HEK293 (cell line): ENCODE measurements around the gene FHIT.
"Not testable (repeated sequence)": the region's sequence is repeated elsewhere in the genome, so short reads cannot be mapped to it uniquely, and the experiment has no call there.

Experiments used
- CTCF ChIA-PET: fragments of 350-600 bp; formaldehyde crosslinking; extraction: SDS; loops from one replicate; lab custom pipeline; 2021; ENCODE audit warnings: antibody characterized with exemption; lab: Yijun Ruan, JAX
- POLR2A ChIA-PET: fragments of 300-600 bp; formaldehyde crosslinking; extraction: SDS; loops from one replicate; lab custom pipeline; 2020; ENCODE audit warnings: antibody characterized with exemption, inconsistent platforms; lab: Yijun Ruan, JAX
- H3K27ac ChIP-seq: fragments of 200-500 bp; sonication (Bioruptor generic); 2 replicates; pipeline ENCODE4 v1.5.1; 2014; ENCODE audit warnings: low read depth, low read length, control low read depth, inconsistent platforms; ENCODE audit errors: extremely low read depth
- H3K36me3 ChIP-seq, 2 experiments: fragments of 200-500 bp in 1 of 2; sonication (Bioruptor generic) in 1 of 2; 1 replicate in 1 of 2; 2 replicates in 1 of 2; pipeline ENCODE4 v1.5.1; 2014 to 2017; ENCODE audit warnings: inconsistent platforms in 2 of 2, low read length in 2 of 2; ENCODE audit not compliant: control insufficient read depth in 2 of 2, insufficient read depth in 1 of 2
- H3K4me1 ChIP-seq: fragments of 200-500 bp; sonication (Bioruptor generic); 2 replicates; pipeline ENCODE4 v1.5.1; 2014; ENCODE audit warnings: mild to moderate bottlenecking, low read length, inconsistent platforms; ENCODE audit not compliant: control insufficient read depth, insufficient read depth
- H3K4me3 ChIP-seq: 2 replicates; pipeline ENCODE4 v1.5.1; 2011; ENCODE audit warnings: low read depth, mild to moderate bottlenecking, control low read depth, low read length, moderate library complexity
- H3K9me3 ChIP-seq: fragments of 200-500 bp; sonication (Bioruptor generic); 2 replicates; pipeline ENCODE4 v1.5.1; 2014; ENCODE audit warnings: low read depth, low read length, inconsistent platforms; ENCODE audit not compliant: control insufficient read depth, insufficient read depth
- HOXC10 ChIP-seq: sonication (generic); formaldehyde crosslinking; IDR thresholded peaks from 2 replicates; pipeline ENCODE4 v1.8.1; 2023; ENCODE audit warnings: mild to moderate bottlenecking, missing genetic modification reagents
- KLF1 ChIP-seq: fragments of 450-650 bp; formaldehyde crosslinking; IDR thresholded peaks from 2 replicates; pipeline ENCODE4 v1.5.1; 2016; ENCODE audit warnings: missing biosample characterization, missing genetic modification characterization
- ZNF114 ChIP-seq: fragments of 450-650 bp; formaldehyde crosslinking; IDR thresholded peaks from 2 replicates; pipeline ENCODE4 v1.5.0; 2017; ENCODE audit warnings: missing biosample characterization, missing genetic modification characterization
- ZNF138 ChIP-seq: fragments of 450-650 bp; formaldehyde crosslinking; IDR thresholded peaks from 2 replicates; pipeline ENCODE4 v1.5.1; 2016; ENCODE audit warnings: missing biosample characterization, missing genetic modification characterization, borderline replicate concordance
- ZNF146 ChIP-seq: fragments of 450-650 bp; formaldehyde crosslinking; IDR thresholded peaks from 2 replicates; pipeline ENCODE4 v1.5.1; 2016; ENCODE audit warnings: missing biosample characterization, missing genetic modification characterization
- ZNF174 ChIP-seq: fragments of 450-650 bp; formaldehyde crosslinking; IDR thresholded peaks from 2 replicates; pipeline ENCODE4 v1.5.0; 2017; ENCODE audit warnings: missing biosample characterization, mild to moderate bottlenecking, missing genetic modification characterization
- ZNF19 ChIP-seq: fragments of 450-650 bp; formaldehyde crosslinking; IDR thresholded peaks from 2 replicates; pipeline ENCODE4; 2016; ENCODE audit warnings: missing biosample characterization, missing genetic modification characterization, low read depth
- ZNF2 ChIP-seq: fragments of 450-650 bp; formaldehyde crosslinking; IDR thresholded peaks from 2 replicates; pipeline ENCODE4 v1.5.1; 2016; ENCODE audit warnings: missing biosample characterization, missing genetic modification characterization
- ZNF391 ChIP-seq: fragments of 450-650 bp; formaldehyde crosslinking; IDR thresholded peaks from 2 replicates; pipeline ENCODE4 v1.5.1; 2016; ENCODE audit warnings: low read depth, missing biosample characterization, missing genetic modification characterization, borderline replicate concordance
- ZNF629 ChIP-seq: fragments of 450-650 bp; formaldehyde crosslinking; IDR thresholded peaks from 2 replicates; pipeline ENCODE4 v1.5.1; 2017; ENCODE audit warnings: missing biosample characterization, missing genetic modification characterization
- ZNF664 ChIP-seq: fragments of 450-650 bp; formaldehyde crosslinking; IDR thresholded peaks from 2 replicates; pipeline ENCODE4 v1.5.1; 2016; ENCODE audit warnings: missing biosample characterization, missing genetic modification characterization
- ZSCAN23 ChIP-seq: fragments of 450-650 bp; formaldehyde crosslinking; IDR thresholded peaks from 2 replicates; pipeline ENCODE4 v1.5.1; 2016; ENCODE audit warnings: missing biosample characterization, missing genetic modification characterization
- TF ChIP-seq, protein P1 (sequence below): fragments of 450-650 bp; formaldehyde crosslinking; IDR thresholded peaks from 2 replicates; pipeline ENCODE4 v1.5.1; 2017; ENCODE audit warnings: missing biosample characterization, missing genetic modification characterization
- TF ChIP-seq, protein P2 (sequence below): fragments of 450-650 bp; formaldehyde crosslinking; IDR thresholded peaks from 2 replicates; pipeline ENCODE4 v1.5.1; 2016; ENCODE audit warnings: missing biosample characterization, missing genetic modification characterization, borderline replicate concordance
- TF ChIP-seq, protein P3 (sequence below): fragments of 450-650 bp; formaldehyde crosslinking; IDR thresholded peaks from 2 replicates; pipeline ENCODE4 v1.5.1; 2016; ENCODE audit warnings: missing biosample characterization, missing genetic modification characterization
- TF ChIP-seq, protein P4 (sequence below): fragments of 450-650 bp; formaldehyde crosslinking; conservative IDR thresholded peaks from 2 replicates; pipeline ENCODE4 v1.5.1; 2016; ENCODE audit warnings: low read depth, missing biosample characterization, missing genetic modification characterization
- TF ChIP-seq, protein P5 (sequence below): fragments of 450-650 bp; formaldehyde crosslinking; IDR thresholded peaks from 2 replicates; pipeline ENCODE4 v1.5.0; 2017; ENCODE audit warnings: missing biosample characterization, missing genetic modification characterization, borderline replicate concordance

The FHIT gene

DNA sequence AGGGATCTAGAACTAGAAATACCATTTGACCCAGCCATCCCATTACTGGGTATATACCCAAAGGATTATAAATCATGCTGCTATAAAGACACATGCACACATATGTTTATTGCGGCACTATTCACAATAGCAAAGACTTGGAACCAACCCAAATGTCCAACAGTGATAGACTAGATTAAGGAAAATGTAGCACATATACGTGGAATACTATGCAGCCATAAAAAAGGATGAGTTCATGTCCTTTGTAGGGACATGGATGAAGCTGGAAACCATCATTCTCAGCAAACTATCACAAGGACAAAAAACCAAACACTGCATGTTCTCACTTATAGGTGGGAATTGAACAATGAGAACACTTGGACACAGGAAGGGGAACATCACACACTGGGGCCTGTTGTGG, 711.9 kb downstream of the FHIT start:
- H3K27ac ChIP-seq, H3K4me1 ChIP-seq, POLR2A ChIA-PET: not testable (repeated sequence)
- peak; percentile 61 for TF ChIP-seq ZNF146 (tag by site-specific recombination)
- TF ChIP-seq, all 188 proteins: peak for 1; not testable (repeated sequence) for 187
- H3K9me3 ChIP-seq, H3K36me3 ChIP-seq, H3K4me3 ChIP-seq, CTCF ChIA-PET: not testable (repeated sequence)

DNA sequence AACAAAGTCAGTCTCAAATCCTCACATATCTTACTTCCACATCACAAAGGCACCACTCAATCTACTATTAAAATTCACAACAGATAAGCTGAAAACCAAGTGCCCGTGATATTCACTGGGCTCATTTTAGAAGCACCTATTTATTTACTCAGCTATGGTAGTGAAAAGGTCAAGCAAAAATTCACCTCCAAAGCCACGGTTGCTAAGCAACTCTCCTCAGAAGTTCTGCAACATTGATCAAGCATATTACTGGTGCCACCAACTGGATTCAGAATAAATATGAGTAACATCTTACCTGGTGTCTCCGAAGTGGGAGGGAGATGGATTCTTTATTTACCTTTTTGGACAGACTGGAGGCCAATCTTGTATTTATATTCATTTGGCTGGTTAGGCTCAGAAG, 714.8 kb downstream of the FHIT start:
- H3K9me3 ChIP-seq = no peaks in the 10 kb centered on the region
- TF ChIP-seq KLF1 (tag by site-specific recombination) (no peak), ZNF114 (tag by site-specific recombination) (no peak)
- TF ChIP-seq, protein P1, sequence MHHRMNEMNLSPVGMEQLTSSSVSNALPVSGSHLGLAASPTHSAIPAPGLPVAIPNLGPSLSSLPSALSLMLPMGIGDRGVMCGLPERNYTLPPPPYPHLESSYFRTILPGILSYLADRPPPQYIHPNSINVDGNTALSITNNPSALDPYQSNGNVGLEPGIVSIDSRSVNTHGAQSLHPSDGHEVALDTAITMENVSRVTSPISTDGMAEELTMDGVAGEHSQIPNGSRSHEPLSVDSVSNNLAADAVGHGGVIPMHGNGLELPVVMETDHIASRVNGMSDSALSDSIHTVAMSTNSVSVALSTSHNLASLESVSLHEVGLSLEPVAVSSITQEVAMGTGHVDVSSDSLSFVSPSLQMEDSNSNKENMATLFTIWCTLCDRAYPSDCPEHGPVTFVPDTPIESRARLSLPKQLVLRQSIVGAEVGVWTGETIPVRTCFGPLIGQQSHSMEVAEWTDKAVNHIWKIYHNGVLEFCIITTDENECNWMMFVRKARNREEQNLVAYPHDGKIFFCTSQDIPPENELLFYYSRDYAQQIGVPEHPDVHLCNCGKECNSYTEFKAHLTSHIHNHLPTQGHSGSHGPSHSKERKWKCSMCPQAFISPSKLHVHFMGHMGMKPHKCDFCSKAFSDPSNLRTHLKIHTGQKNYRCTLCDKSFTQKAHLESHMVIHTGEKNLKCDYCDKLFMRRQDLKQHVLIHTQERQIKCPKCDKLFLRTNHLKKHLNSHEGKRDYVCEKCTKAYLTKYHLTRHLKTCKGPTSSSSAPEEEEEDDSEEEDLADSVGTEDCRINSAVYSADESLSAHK (tag by site-specific recombination) = no peak
- H3K36me3 ChIP-seq = no peaks in the 10 kb centered on the region
- ChIA-PET CTCF (no interaction called here), POLR2A (no interaction called here)
- no peak overlapping the region for H3K27ac ChIP-seq
- H3K4me3 ChIP-seq = no peak overlapping the region
- no peaks in the 10 kb centered on the region for H3K4me1 ChIP-seq

DNA sequence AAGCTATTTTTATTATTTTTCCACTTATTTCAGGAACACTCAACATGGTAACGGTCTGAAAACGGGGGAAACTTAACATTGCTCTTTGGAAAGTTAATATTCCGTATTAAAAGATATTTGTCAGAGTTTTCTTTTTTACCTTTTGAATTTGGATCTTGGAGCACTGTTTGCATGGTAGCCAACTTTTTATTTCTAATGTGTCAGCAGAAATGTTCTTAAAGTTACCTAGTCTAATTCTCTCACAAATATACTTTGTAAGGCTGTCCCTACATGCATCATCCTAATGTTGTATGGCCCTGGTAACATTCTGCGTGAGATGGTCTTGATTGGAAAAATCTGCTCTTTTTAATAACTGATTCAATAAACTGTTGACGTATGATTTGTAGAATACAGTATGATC, 719.5 kb downstream of the FHIT start:
- ChIA-PET CTCF (no interaction called here), POLR2A (no interaction called here)
- Histone ChIP-seq H3K27ac (no peak overlapping the region), H3K9me3 (no peaks in the 10 kb centered on the region), H3K4me3 (no peak overlapping the region), H3K4me1 (no peaks in the 10 kb centered on the region), H3K36me3 (no peaks in the 10 kb centered on the region)
- TF ChIP-seq, protein P2, sequence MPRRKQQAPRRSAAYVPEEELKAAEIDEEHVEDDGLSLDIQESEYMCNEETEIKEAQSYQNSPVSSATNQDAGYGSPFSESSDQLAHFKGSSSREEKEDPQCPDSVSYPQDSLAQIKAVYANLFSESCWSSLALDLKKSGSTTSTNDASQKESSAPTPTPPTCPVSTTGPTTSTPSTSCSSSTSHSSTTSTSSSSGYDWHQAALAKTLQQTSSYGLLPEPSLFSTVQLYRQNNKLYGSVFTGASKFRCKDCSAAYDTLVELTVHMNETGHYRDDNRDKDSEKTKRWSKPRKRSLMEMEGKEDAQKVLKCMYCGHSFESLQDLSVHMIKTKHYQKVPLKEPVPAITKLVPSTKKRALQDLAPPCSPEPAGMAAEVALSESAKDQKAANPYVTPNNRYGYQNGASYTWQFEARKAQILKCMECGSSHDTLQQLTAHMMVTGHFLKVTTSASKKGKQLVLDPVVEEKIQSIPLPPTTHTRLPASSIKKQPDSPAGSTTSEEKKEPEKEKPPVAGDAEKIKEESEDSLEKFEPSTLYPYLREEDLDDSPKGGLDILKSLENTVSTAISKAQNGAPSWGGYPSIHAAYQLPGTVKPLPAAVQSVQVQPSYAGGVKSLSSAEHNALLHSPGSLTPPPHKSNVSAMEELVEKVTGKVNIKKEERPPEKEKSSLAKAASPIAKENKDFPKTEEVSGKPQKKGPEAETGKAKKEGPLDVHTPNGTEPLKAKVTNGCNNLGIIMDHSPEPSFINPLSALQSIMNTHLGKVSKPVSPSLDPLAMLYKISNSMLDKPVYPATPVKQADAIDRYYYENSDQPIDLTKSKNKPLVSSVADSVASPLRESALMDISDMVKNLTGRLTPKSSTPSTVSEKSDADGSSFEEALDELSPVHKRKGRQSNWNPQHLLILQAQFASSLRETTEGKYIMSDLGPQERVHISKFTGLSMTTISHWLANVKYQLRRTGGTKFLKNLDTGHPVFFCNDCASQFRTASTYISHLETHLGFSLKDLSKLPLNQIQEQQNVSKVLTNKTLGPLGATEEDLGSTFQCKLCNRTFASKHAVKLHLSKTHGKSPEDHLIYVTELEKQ (tag by site-specific recombination) = no peak
- TF ChIP-seq ZNF138 (tag by site-specific recombination) (no peak), ZNF664 (no peak), ZNF146 (tag by site-specific recombination) (no peak), ZNF629 (no peak), ZNF391 (tag by site-specific recombination) (no peak), ZNF174 (tag by site-specific recombination) (no peak), ZSCAN23 (tag by site-specific recombination) (no peak), HOXC10 (CRISPR knock-in tag) (no peak), ZNF2 (tag by site-specific recombination) (no peak), ZNF19 (tag by site-specific recombination) (no peak)
- TF ChIP-seq, protein P3, sequence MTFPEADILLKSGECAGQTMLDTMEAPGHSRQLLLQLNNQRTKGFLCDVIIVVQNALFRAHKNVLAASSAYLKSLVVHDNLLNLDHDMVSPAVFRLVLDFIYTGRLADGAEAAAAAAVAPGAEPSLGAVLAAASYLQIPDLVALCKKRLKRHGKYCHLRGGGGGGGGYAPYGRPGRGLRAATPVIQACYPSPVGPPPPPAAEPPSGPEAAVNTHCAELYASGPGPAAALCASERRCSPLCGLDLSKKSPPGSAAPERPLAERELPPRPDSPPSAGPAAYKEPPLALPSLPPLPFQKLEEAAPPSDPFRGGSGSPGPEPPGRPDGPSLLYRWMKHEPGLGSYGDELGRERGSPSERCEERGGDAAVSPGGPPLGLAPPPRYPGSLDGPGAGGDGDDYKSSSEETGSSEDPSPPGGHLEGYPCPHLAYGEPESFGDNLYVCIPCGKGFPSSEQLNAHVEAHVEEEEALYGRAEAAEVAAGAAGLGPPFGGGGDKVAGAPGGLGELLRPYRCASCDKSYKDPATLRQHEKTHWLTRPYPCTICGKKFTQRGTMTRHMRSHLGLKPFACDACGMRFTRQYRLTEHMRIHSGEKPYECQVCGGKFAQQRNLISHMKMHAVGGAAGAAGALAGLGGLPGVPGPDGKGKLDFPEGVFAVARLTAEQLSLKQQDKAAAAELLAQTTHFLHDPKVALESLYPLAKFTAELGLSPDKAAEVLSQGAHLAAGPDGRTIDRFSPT = no peak
- TF ChIP-seq, protein P4, sequence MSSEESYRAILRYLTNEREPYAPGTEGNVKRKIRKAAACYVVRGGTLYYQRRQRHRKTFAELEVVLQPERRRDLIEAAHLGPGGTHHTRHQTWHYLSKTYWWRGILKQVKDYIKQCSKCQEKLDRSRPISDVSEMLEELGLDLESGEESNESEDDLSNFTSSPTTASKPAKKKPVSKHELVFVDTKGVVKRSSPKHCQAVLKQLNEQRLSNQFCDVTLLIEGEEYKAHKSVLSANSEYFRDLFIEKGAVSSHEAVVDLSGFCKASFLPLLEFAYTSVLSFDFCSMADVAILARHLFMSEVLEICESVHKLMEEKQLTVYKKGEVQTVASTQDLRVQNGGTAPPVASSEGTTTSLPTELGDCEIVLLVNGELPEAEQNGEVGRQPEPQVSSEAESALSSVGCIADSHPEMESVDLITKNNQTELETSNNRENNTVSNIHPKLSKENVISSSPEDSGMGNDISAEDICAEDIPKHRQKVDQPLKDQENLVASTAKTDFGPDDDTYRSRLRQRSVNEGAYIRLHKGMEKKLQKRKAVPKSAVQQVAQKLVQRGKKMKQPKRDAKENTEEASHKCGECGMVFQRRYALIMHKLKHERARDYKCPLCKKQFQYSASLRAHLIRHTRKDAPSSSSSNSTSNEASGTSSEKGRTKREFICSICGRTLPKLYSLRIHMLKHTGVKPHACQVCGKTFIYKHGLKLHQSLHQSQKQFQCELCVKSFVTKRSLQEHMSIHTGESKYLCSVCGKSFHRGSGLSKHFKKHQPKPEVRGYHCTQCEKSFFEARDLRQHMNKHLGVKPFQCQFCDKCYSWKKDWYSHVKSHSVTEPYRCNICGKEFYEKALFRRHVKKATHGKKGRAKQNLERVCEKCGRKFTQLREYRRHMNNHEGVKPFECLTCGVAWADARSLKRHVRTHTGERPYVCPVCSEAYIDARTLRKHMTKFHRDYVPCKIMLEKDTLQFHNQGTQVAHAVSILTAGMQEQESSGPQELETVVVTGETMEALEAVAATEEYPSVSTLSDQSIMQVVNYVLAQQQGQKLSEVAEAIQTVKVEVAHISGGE (tag by site-specific recombination) = no peak
- TF ChIP-seq, protein P5, sequence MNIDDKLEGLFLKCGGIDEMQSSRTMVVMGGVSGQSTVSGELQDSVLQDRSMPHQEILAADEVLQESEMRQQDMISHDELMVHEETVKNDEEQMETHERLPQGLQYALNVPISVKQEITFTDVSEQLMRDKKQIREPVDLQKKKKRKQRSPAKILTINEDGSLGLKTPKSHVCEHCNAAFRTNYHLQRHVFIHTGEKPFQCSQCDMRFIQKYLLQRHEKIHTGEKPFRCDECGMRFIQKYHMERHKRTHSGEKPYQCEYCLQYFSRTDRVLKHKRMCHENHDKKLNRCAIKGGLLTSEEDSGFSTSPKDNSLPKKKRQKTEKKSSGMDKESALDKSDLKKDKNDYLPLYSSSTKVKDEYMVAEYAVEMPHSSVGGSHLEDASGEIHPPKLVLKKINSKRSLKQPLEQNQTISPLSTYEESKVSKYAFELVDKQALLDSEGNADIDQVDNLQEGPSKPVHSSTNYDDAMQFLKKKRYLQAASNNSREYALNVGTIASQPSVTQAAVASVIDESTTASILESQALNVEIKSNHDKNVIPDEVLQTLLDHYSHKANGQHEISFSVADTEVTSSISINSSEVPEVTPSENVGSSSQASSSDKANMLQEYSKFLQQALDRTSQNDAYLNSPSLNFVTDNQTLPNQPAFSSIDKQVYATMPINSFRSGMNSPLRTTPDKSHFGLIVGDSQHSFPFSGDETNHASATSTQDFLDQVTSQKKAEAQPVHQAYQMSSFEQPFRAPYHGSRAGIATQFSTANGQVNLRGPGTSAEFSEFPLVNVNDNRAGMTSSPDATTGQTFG (tag by site-specific recombination) = no peak
